Measurements from ENCODE around the gene TRAF7.

The TRAF7 gene

GRCh38 chr16:2163211-2163881, 7.8 kb downstream of the TRAF7 start:
- in situ Hi-C loops (cut with MboI; ENCODE audit: low sequenced_read_pairs): no loop called here

- in situ Hi-C loops (cut with MboI; ENCODE audit: low sequenced_read_pairs): no loop called here
Observed at GRCh38 chr16:2165861-2166260, 10.3 kb downstream of the TRAF7 start.

DNA sequence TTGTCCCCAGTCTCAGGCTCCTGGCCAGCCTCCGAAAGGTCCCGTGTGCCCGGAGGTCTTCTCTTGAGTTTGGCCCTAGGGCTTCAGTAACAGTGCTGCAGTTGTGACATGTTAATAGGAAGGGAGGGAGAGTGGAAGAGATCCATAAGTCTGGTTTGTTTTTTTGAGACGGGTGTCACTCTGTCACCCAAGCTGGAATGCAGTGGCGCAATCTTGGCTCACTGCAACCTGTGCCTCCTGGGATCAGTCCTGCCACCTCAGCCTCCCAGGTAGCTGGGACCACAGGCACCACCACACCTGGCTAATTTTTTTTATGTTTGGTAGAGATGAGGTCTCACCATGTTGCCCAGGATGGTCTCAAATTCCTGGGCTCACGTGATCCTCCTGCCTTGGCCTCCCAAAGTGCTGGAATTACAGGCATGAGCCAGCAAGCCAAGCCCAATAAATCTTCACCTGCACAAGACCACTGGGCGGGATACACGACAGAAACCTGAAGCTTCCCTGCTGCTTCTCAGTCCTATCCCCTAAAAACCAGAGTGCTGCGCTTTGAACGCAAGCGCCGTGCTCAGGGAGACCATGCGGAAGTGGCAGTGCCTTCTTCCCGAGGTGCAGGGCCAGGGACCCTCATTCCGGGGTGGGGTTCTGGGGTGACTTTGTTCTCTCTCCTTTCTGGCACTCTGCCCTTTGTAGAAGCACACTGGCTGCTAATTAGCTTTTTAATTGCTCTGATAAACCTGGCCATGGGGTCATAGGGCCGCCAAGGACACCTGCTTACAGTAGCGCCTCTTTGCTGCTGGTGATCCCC, 10.9 kb downstream of the TRAF7 start:
- in situ Hi-C loops (cut with MboI; ENCODE audit: low sequenced_read_pairs): no loop called here

DNA sequence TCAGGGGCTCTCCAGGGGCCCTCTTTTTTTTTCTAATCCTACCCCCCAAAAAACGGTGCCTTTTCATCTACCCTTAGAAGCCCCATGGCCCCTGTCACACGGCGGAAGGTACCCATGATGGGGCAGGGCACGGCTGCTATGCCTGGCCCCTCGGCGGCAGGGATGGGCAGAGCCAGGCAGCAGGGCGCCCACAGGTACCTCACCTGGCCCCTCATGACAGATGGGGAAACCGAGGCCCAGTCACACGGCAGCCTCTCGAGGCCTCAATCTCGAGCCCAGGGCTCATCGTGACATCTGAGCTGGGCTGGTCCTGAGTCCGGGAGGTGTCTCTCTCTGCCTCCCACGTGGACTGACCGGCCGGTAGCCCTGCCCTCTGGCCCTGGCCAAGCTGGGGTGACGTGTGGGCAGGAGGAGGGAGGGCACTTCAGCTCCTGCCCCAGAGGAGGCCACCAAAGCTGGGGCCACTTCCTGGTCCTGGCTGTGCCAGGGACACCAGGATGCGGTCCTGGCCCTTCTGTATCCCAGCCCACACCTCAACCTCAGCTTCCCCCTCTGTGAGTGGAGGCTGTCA, 11.6 kb downstream of the TRAF7 start:
- in situ Hi-C loops (cut with MboI; ENCODE audit: low sequenced_read_pairs): no loop called here

- in situ Hi-C loops (cut with MboI; ENCODE audit: low sequenced_read_pairs): no loop called here
Observed at GRCh38 chr16:2170080-2170479, 14.5 kb downstream of the TRAF7 start.

DNA sequence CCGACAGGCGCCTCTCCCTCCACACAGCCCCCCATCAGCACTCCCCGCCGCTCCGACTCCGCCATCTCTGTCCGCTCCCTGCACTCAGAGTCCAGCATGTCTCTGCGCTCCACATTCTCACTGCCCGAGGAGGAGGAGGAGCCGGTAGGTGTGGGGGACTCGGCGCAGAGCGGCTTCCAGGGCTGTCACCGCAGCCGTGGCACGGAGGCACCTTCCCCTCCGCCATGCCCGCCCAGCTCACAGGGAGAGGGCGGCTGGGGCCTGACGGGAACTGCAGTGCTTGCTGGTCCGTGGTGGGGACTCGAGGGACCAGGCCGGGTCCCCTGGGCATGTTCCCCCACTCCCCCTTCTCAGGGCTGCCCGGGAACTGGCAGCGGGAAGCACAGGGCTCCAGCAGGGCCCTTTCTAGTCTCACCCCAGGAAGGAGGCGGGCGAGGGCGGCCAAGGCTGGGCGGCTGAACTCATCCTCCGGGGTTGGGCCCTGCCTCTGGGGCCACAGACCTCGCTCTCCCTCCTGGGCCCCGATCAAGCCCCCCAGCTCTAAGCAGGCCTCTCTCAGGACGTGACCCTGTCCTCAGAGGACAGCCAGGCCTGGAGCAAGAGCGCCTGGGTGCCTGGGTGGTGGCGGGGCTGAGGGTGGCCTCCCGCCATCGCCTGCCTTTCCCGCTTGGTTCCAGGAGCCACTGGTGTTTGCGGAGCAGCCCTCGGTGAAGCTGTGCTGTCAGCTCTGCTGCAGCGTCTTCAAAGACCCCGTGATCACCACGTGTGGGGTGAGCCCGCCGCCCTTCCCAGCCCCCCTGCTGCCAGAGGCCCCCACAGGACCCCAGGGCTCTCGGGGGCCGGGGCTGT, 15.2 kb downstream of the TRAF7 start:
- in situ Hi-C loops (cut with MboI; ENCODE audit: low sequenced_read_pairs): no loop called here

DNA sequence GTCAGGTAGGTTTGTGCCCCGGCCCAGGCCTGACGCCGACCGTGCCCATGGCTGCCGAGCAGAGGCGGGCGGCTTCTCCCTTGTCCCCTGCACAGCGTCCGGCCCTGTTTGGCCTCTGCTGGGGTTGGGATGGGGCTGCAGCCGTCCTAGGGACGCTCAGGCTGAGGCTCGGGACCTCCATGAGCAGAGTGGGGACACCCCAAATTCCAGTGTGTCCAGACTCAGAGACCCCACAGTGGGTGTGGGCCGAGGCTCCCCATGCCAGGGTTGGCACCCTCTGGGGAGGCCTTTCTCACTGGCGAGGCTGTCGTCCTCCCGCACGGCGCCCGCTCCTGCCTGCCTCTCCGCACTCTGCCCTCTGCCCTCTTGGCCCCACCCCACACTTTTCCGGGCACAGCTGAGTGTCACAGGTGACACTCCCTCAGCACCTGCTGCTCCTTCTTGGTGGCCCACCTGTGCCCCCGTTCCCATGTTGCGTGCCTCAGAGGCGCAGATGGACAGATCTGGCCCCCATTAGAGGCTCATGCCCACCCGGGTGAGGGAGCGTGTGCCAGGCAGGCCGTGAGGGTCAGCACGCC, 16.1 kb downstream of the TRAF7 start:
- in situ Hi-C loops (cut with MboI; ENCODE audit: low sequenced_read_pairs): no loop called here

DNA sequence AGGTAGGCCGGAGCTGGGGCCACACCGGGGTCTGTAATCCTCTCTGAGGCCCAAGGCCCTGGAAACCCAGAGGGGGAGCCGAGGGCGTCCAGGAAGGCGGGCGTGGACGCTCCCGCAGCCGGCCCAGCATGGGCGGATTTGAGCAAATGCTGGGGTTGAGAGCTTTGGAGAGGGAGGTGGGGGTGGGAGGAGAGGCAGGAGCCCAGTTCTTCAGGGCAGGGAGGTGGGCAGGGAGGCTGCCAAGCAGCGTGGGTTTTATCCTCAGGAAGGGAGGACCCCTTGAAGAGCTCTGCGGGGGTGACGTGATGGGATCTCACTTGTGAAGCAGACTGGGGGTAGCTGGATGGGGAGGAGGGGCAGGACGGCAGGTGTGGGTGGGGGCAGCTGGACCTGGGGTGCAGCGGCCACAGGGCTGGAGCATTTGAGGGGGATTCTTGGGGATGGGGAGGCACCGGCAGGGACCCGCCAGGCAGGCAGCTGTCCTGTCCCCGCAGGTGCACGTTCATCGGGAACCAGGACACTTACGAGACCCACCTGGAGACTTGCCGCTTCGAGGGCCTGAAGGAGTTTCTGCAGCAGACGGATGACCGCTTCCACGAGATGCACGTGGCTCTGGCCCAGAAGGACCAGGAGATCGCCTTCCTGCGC, 17.2 kb downstream of the TRAF7 start:
- in situ Hi-C loops (cut with MboI; ENCODE audit: low sequenced_read_pairs): no loop called here

DNA sequence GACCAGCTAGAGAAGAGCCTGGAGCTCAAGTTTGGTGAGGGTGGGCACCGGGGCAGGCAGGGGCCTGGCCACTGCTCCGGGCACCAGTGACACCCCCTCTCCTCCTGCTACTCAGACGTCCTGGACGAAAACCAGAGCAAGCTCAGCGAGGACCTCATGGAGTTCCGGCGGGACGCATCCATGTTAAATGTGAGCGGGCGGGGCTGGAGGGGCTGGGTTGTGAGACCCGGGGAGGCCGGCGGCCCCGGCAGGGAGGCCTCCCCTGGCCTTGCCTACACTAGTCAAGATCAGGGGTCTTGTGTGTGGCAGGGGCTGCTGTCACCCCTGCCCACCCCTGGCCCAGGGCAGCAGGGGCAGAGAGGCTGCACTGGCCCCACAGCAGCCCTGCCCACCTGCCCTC, 17.8 kb downstream of the TRAF7 start:
- in situ Hi-C loops (cut with MboI; ENCODE audit: low sequenced_read_pairs): no loop called here

- in situ Hi-C loops (cut with MboI; ENCODE audit: low sequenced_read_pairs): no loop called here
Observed at GRCh38 chr16:2173916-2174315, 18.3 kb downstream of the TRAF7 start.

- in situ Hi-C loops (cut with MboI; ENCODE audit: low sequenced_read_pairs): no loop called here
Observed at GRCh38 chr16:2174396-2175131, 19.0 kb downstream of the TRAF7 start.

DNA sequence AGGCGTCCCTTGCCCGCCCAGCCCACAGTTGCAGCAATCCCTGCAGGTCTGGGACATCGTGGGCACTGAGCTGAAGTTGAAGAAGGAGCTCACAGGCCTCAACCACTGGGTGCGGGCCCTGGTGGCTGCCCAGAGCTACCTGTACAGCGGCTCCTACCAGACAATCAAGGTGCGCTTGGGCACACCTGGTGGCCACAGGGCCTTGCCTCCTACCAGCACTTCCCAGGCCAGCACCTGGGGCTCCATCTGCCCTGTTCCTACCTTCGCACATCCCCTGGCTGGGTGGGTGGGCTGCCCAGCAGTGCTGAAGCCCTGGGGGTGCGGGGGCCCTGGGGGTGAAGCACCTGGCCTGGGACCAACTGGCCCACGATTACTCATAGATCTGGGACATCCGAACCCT, 19.9 kb downstream of the TRAF7 start:
- in situ Hi-C loops (cut with MboI; ENCODE audit: low sequenced_read_pairs): no loop called here

DNA sequence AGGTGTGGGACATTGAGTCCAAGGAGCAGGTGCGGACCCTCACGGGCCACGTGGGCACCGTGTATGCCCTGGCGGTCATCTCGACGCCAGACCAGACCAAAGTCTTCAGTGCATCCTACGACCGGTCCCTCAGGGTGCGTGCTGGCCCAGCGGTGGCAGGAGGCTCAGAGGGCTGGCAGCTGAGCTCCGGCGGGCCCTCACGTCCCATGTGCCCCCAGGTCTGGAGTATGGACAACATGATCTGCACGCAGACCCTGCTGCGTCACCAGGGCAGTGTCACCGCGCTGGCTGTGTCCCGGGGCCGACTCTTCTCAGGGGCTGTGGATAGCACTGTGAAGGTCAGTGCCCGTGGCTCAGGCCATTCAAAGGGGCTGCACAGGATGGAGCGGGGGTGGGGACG, 20.5 kb downstream of the TRAF7 start:
- in situ Hi-C loops (cut with MboI; ENCODE audit: low sequenced_read_pairs): no loop called here

DNA sequence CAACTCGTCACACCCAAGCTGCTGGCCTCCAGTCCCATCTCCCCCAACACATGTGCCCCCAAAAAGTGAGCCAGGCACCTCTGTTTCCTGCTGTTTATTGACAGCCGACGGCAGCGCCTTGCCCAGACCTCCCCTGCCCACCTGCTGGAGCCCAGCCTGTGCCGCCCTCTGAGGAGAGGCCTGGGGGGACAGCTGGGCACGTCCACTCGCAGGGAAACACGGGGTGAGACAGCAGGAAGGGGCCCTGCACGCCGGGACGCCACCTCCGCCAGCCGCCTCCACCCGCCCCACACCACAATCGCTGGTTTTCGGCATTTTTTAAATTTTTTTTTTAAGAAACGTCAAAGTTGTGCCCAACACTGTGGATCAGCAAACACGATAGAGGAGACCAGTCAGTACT, 21.5 kb downstream of the TRAF7 start:
- in situ Hi-C loops (cut with MboI; ENCODE audit: low sequenced_read_pairs): no loop called here

DNA sequence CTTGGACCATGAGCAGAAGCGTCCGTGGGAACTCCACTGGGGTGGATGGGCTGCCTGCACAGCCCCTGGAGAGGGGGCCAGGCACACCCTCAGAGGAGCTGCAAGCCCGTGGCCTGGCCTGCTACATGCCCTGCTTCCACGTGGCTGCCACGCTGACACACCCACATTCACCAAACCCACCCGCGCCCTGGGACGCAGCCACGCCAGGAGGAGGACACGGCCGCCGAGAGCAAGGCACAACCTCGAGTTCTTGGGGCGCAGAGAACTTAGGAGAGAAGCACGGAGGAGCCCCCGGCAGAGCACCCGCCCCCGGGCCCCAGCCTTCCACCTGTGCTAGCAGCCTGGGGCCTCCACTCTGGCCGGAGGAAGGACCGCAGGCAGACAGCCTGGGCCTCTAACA, 22.0 kb downstream of the TRAF7 start:
- in situ Hi-C loops (cut with MboI; ENCODE audit: low sequenced_read_pairs): no loop called here

DNA sequence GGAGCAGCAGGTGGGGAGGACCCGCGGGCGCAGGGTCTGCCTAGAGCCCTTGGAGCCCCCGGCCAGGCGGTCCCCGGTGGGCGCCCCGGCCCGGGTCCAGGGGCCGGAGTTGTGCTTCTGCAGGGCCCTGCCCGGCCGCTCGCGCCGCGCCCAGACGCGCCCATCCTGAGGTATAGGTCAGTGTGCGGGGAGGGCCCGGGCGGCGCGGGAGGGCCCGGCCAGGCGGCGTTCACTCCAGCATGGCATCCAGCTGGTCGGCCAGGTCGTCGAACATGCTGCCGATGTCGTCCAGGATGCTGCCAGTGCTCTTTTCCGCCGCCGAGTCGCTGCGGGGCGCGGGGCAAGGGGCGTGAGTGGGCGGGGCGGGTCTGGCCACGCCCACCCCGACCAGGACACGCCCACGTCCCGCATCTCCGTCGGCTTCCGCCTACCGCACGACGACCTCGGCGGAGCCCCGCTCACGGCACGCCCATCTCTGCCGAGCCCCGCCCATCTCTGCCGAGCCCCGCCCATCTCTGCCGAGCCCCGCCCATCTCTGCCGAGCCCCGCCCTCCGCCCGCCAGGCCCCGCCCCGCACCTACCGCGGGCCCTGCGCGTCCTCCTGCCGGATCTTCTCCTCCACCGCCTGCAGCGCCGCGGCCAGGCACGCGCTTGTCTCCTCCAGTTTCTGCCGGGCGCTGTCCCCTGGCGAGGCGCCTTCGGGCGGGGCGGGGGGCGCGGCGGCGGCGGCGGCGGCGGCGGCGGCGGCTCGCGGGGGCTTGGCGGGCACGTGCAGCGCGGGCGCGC, 22.9 kb downstream of the TRAF7 start:
- in situ Hi-C loops (cut with MboI; ENCODE audit: low sequenced_read_pairs): no loop called here

DNA sequence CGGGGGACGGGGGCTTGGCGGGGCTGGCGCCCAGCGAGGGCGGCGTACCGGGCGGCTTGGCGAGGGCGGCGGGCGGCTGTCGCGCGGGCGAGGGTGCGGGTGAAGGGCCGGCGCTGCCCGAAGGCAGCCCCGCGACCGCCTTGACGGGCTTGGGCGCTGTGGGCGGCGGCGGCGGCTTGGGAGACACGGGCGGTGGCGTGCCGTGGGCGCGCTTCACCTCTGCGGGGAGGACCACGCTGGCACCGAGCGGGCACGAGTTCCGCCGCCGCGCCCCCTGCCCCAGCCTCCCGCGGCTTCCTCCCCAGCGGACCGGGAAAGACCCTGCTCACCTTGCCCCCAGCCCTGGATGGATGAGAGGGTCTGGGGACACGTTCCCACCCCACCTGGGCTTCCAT, 23.5 kb downstream of the TRAF7 start:
- in situ Hi-C loops (cut with MboI; ENCODE audit: low sequenced_read_pairs): no loop called here

- in situ Hi-C loops (cut with MboI; ENCODE audit: low sequenced_read_pairs): no loop called here
Observed at GRCh38 chr16:2179576-2179975, 24.0 kb downstream of the TRAF7 start.

DNA sequence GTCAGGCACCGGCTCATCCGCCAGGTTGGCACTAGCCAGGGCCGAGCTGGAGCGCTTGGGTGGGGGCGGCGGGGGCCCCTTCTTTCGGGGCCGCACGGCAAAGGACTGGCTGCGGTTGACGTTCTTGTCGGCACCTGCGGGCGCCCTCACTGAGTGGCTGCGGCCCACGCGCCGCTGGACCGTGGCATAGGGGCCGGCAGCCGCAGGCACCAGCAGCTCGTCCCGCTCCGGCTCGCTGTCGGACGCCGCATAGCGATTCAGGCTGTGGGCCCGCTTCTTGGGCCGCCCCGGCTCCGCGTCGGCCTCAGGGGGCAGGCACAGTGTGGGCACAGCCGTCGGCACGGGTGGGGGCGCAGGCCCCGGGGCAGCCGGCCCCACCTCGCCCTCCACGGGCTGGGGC, 24.9 kb downstream of the TRAF7 start:
- in situ Hi-C loops (cut with MboI; ENCODE audit: low sequenced_read_pairs): no loop called here

Measured in hTERT RPE-1 (cell line).